ENCODE measurements around the gene TSKU. TPM values are rescaled to one million over a fixed set of nuclear protein-coding genes. Genes with fewer than 3 reads are reported as not detected.

TSKU gene
- polyA plus RNA-seq, 4 donors = 21.3 to 34.4 (median 26.7) TPM

DNA sequence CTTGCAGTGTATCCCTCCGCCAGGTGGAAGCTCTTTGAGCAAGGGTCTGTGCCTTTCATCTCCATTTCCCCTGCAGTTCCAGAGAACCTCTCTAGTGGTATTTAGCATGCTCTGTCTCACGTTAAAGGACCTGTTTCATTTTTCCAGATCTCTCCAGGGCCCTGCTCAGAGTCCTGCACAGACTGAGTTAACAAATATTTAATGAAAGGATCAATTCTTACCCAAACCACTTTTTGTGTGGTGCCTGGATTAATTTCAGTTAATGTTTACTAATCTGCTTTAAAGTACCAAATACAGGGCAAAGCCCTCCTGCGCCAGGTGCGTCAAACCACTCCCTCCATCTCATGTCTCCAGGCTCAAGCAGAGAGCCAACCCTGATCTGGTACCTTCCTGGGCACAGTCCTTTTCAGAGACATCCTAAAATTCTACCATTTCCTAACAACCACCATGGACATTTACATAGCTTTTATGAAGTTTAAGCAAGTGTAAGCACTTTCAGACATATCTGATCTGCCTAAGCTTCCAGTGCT is 58.8 kb downstream of the TSKU start:
- DNase-seq (ENCODE audit: low read depth in 4 of 4, low spot score in 2 of 4) = no peak

DNA sequence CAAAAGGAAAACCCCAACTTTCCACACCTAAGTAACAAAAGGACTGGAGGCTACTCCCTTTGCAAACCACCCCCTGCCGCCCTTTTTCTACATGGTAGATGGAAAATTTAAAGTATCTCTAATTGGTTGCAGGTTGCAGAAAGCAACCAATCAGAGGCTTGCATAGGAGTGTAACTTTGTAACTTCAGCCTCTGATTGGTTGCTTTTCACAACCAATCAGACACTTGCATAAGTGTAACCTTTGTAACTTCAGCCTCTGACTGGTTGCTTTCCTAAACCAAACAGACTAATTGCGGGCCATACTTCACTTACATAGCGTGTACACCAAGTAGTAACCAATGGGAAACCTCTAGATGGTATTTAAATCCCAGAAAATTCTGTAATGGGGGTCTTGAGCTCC is 60.8 kb downstream of the TSKU start:
- no peak for DNase-seq (ENCODE audit: low read depth in 4 of 4, low spot score in 2 of 4)

DNA sequence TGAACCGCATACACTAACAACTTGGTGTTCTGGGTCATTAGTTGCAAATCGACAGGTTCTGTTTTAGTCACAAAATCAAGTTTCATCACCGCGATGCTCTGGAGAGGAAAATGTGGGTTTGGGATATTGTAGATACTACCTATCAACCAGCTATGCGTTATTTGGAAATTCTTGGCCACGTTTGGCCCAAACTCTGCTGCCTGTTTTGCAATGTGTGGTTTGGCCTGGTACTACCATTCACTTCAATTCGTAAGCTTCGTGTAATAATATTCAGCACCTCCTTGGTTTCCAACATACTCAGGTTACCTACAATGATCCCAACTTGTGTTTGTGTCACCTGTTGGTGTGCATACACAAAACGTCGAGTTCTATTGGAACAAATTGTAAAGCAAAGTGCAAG is 61.4 kb downstream of the TSKU start:
- no peak for DNase-seq (ENCODE audit: low read depth in 4 of 4, low spot score in 2 of 4)

DNA sequence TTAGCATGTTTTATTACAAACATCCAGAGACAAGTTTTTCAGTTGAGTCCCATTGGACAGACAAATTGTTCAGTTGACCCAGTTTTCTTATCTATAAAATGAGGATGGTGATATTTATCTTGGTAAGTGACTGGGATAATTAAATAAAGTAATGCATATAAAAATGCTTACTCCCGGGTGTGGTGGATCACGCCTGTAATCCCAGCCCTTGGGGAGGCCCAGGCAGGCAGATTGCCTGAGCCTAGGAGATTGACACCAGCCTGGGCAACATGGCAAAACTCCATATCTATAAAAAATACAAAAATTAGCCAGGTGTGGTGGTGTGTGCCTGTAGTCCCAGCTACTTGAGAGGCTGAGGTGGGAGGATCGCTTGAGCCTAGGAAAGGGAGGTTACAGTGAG is 61.9 kb downstream of the TSKU start:
- DNase-seq (ENCODE audit: low read depth in 4 of 4, low spot score in 2 of 4) = no peak

DNA sequence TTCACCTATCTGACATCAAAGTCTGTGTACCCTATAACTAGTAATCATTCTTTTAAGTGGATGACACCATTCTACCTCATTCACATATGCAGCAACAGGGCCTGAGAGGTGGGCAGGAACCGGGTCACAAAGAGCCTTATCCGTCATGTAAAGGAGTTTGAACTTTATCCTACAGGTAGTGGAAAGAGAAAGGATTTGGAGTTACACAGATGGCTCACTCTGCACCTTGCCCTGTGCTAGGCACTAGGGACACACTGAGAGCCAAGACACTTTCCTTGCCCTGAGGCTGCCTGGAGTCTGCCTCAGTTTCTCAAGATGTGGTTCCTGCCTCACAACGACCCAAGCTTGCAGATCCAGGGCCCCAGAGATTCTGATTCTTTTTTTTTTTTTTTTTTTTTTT is 63.3 kb downstream of the TSKU start:
- no peak for DNase-seq (ENCODE audit: low read depth in 4 of 4, low spot score in 2 of 4)

Other genes starting within 250 kb of the TSKU start
- 10 to 100 TPM; 57.0 to 79.4 (median 61.6) TPM for gene LRRC32, start 112.6 kb upstream of the TSKU start, polyA plus RNA-seq (ENCODE audit: insufficient read length in 4 of 4)
- 10 to 100 TPM; 12.9 to 17.4 (median 15.0) TPM for gene ACER3, start 77.6 kb downstream of the TSKU start, polyA plus RNA-seq (ENCODE audit: insufficient read length in 4 of 4)

All from left renal cortex interstitium (tissue), 4 donors.